ENCODE results near the gene MYH9.

Gene MYH9

DNA sequence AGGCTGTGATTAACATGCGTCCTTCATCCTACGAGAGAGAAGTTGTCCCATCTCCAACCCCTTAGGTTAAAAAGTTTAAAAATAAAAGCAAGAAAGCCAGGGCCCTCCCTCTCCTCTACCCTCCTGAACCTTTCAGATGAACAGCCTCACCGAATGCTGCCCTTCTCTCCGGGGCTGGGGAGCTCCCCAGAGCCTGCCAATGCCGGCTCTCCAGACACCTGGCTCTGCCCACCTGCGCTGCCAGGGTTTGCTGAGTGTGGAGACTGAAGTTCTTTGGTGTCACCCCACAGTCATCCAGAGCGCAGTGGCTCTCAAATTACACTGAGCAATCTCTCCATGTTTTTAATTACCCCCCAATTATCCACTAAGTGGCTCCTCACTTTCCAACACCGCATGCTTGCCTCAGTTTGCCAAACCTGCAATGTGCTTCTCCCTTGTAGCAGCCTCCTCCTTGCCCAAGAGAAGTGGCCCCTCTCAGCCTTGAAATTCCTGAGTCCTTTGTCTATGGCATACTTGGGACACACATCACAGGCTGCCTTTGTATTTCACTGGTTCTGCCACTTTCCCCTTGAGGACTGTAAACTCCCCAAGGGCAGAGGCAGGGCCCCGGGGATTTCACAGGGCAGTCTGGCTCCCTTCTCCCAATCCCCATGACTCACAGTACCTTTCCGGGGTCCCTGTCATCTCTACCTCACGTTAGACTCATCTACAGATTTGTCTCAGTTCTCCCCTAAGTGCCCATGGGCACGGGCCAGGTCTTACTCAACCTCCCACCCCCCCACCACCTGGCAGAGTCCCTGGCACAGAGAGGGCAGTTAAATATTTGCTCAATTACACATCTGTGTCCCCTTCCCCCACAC lies 2.0 kb downstream of the MYH9 start:
- peak; percentile 78 for DNase-seq

- peak; percentile 41 for DNase-seq
These were observed 2.8 kb downstream of the MYH9 start for GRCh38 chr22:36384766-36385481.

DNA sequence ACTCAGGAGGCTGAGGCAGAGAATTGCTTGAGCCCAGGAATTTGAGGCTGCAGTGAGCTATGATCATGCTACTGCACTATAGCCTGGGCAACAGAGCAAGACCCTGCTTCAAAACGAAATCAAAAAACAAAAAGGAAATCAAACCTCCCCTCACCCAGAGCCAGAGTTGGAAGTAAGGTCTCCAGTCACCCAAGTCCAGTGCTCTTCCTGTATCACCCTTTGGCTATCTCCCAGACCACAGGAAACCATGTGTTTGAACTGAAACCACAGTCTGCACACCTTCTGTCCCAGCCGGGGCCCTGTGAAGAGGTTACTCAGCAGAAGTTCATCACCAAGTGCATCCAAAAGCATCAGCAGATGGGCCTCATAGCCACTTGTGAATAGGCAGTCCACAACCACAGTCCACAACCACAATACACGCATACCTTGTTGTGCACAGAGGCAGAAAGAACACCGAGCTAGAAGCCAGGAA lies 4.6 kb downstream of the MYH9 start:
- peak; percentile 70 for DNase-seq

DNA sequence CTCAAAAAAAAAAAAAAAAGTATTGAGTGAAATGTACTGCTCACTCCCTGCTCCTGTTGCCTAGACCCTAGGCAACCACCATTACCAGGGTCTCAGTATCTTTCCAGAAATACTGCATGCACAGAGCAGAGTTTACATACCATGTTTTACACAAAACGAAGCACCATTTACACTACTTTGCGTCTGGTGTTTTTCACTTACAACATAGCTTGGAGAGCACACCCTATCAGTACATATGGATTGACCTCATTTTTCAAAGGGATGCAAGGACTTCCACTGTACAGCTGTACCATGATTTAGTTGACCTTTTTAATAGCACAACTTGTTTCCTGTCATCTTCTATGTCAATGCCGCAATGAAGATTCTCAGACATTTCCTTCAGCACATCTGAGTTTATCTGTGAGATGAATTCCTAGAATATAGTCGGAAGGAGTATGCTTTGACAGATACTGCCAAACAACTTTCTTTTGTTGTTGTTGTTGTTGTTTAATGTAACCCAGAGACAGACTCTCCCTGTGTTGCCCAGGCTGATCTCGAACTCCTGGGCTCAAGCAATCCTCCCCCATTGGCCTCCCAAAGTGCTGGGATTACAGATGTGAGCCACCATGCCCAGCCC lies 6.1 kb downstream of the MYH9 start:
- no peak for DNase-seq

DNA sequence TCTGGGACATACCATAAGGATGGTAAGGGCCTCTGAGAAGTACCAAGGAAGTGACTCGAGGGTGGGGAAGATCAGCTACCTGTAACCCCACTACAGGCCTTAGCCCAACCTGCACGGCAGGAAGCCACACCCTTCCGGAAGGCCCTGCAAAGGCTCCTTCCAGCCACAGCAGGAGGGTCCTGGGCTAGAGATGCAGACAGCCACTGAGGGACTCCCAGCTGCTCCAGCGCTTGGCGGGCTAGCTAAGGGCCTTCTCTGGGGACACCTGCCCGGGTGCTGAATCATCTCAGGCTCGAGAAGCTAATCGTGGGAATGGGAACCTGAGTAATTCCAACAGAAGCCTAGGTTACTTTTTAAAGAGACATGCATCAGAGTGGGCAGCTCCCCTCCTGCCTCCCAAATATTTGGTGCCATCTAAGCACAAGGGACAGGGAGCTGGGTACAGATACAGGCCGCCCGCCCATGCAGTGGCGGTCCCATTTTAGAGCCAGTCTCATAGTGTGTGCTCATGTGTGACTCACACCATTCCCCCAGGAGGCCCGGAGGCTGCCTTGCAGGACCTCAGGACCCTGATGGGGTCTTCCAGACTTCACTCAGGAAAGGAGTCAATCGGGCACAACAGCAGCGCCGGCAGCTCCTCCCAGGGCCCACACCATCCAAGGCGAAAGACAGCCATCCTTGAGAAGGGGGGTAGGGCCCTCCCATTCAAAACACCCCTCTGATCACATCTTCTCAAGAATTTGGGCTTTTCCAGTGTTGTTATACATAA lies 8.0 kb downstream of the MYH9 start:
- no peak for DNase-seq

DNA sequence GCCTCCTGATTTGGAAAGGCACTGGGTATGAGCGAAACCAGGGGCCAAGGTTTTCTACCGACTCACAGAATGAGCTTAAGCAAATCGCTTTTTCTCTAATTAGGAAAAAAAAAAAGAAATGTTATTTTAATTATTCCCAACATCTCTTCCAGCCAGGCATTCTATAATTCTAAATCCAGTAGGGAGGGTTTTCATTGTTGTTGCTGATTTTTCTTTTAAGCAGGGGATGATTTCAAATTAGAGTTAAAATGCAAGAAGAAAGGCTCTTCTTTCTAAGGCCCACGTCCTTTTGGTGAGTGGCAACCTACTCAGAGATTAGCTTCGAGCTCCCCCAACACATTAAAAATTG lies 8.9 kb downstream of the MYH9 start:
- DNase-seq: no peak

DNA sequence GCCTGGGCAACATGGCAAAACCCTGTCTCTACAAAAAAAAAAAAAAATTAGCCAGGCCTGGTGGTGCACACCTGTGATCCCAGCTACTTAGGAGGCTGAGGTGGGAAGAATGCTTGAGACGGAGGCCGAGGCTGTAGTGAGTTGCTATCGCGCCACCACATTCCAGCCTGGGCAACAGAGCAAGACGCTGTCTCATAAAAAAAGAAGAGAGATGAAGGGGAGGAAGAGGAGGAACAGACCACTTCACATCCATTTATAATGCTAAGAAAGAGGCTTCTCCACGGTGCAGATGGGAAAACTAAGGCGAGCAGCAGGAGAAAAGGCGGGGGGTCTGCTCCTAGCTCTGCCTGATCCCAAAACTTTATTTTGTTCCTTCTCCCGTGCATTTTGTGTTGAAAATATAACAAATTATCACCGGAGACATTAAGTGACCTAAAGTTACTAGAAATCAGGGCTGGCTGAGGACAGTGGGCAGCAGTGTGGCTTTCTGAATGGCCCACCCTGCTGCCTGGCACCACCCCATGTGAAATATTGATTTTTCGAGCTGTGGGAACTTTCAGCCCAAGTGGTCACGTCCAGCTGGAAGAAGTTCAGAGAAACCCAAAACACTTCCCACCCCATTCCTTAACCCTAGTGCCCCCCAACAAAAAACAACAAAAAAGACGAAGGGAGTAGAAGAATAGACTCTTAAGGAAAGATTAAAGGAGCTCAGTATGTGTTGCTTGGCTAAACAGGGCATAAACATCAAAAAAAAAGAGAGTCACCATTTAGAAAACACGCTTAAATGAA lies 9.5 kb downstream of the MYH9 start:
- DNase-seq: no peak

DNA sequence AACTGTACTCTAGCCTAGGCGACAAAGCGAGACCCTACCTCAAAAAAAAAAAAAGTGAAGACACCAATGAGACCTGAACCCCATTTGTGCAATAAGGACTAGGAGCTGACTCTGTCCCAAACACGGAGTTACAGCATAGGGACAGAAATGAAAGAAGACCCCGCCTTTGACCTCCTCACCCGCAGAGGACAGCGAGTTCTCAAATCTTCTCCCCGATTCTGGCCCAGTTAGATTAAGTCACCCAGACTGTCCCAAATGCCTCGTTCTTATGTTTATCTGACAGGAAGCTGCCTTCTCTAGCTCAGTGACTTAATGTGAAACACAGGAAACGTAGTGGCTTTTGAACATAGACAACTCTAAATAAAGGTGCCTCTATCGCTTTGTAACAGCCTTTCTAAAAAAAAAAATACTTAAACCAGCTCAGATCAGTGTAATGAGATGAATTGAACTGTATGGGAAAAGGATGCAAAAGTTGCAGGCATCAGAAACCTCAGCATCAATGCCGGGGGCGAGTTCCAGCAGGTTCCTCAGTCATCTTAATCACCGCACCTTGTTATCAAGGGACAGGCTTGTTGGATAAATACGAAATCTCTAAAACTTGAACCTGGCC lies 10.6 kb downstream of the MYH9 start:
- DNase-seq: peak; percentile 51

GRCh38 chr22:36376265-36376664 lies 11.5 kb downstream of the MYH9 start:
- no peak for DNase-seq

DNA sequence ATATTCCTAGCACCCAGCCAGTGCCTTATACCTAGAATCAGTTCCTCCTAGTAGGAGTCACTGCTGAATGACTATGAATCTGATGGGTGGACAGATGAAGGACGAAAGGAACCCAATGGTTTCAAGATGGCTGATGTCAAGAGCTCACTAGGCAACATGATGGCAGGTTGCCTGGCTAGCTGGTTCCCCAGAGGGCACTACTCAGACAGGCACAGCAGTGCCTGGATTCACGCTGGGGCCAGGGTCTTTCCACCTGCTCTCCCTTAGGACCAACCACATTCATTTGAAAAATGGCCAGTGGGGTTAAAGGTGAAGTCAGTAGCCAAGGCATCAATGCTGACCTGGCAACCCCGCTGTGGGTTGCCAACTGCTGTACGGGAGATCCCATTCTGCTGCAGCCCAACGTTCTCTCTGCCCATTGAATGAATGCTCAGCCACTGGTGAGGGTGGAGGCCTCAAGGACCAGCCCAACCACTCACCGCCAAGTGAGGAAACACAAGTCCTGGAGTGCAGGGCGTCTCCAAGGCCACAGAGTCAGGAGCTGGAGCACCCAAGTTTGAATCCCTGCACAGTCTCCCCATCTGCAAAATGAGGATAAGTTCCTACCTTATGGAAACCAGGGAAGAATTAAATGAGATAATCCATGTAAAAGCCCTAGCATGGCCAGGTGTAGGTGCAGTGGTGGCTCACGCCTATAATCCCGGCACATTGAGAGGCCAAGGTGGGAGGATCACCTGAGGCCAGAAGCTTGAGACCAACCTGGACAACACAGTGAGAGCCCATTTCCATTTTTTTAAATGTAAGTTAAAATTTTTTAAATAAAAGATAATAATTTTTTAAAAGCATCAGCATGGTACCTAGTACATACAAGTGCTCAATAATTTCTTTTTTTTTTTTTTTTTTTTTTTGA lies 12.4 kb downstream of the MYH9 start:
- DNase-seq: no peak

GRCh38 chr22:36374603-36375024 lies 13.2 kb downstream of the MYH9 start:
- peak; percentile 77 for DNase-seq

DNA sequence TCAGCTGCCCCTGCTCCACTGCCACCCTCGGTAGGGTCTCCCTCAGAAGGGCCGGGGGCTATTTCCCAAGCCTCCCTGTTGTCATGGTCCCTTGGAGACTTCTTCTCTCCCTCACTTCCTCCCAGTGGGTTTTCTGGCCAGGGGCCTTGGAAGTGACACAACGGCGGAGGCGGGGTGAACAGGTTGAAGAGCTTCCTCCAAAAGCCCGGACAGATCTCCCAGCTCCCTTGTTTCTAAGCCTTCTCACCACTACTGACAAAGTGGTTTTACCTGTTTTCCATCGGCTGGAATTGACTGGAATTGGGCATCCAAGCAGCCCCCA lies 14.5 kb downstream of the MYH9 start:
- DNase-seq: no peak

DNA sequence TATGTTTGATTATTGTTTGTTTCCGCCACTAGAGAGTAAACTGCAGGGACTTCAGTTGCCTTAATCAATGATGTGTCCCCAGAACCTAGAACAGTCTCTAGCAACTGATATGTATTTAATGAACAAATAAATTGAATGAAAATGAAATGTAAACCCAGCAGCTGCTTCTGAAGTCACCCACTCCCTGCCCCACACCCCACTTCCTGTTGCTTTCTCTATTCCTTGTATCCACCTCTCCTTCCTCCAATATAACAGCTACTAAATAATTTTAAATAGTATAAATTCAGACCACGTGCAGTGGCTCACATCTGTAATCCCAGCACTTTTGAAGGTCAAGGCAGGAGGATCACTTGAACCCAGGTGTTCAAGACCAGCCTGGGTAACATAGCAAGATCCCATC lies 15.8 kb downstream of the MYH9 start:
- no peak for DNase-seq

- DNase-seq: no peak
These were observed 17.6 kb downstream of the MYH9 start for GRCh38 chr22:36369922-36370791.

DNA sequence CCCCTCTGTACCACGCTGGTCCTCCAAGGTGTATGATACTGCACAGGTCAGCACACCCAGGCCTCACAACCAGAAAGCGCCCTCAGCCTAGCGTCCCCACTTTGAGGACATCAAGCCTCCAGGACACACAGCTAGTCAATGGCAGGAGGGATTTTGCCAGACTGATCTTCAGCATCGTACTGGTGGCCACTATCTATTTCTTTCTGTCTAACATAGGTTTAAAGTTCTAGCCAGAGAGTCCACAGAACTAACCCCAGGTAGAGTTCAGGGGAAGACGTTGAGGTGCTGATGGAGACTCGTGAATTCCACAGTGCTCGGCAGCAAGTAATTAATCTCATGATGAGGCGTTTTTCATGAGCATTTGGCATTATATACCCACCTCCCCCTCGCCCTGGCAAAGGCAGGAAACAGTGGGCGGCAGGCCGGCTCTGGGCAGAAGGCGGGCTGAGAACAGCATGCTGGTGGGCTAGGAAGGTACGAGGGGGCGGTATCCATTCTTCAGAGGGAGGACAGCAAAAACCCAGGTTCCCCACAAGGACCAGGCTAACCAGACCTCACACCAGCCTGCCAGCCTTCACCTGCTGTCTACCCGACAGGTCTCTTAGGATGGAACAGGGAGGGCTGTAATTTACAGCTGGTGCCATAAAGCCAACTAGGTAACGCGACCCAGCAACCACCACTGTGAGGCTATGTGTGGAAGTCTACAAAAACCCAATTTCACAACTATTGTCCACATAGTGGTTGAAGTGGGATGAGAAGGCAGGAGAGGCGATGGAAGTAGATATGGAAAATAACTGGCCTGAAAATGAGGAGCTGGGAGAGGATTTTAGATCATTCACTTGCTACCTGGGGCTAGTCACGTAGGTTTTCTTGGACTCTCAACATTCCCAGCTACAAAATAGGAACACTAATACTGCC lies 18.5 kb downstream of the MYH9 start:
- DNase-seq: no peak

GRCh38 chr22:36368359-36368983 lies 19.3 kb downstream of the MYH9 start:
- peak; percentile 42 for DNase-seq

GRCh38 chr22:36367479-36367878 lies 20.3 kb downstream of the MYH9 start:
- DNase-seq: no peak

DNA sequence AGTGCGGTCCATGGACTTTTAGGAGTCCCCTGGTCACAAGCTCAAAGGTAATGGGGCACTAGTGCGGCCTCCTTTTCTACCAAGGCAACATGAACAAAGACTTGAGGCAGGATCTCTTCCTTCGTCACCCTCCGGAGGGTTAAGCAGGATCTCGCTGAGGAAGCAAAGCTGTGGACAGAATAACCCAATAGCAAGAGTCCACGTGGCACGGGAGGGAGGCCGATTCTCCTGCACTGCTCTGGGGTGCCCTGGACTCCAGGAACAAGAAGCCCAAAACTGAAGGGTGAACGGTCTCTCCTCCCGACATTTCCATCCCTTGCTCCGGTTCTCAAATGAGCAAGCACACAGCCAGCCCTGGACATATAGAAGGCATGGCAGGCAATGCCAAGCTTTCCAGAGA lies 20.7 kb downstream of the MYH9 start:
- no peak for DNase-seq

All from stimulated activated CD4-positive, alpha-beta T cell treated with anti-CD3 and anti-CD28 coated beads, Interleukin-1b, Interleukin-23, amount 100 ng/mL, for 48 hours (primary cell).